SK-N-SH (cell line): ENCODE measurements around the gene PHC2.

Experiments
- ELF1 ChIP-seq: IDR thresholded peaks from 2 replicates; pipeline ENCODE4 v1.4.0; 2012
- EP300 ChIP-seq, 2 experiments: IDR thresholded peaks; 2 replicates each; pipeline versions ENCODE4 v1.4.0 to v1.6.1; 2012; ENCODE audit warnings: borderline replicate concordance in 1 of 2, low read depth in 1 of 2, low read length in 1 of 2
- FOXM1 ChIP-seq: IDR thresholded peaks from 2 replicates; pipeline ENCODE4 v1.4.0; 2012; ENCODE audit warnings: low read depth, mild to moderate bottlenecking
- JUND ChIP-seq: IDR thresholded peaks from 2 replicates; pipeline ENCODE4 v1.4.0; 2012
- NFIC ChIP-seq: IDR thresholded peaks from 2 replicates; pipeline ENCODE4 v1.4.0; 2012; ENCODE audit warnings: borderline replicate concordance
- POLR2AphosphoS5 ChIP-seq: IDR thresholded peaks from 2 replicates; pipeline ENCODE4 v1.6.1; 2012; ENCODE audit warnings: low read depth, low read length
- TAF1 ChIP-seq: IDR thresholded peaks from 2 replicates; pipeline ENCODE4 v1.6.1; 2012; ENCODE audit warnings: low read depth, mild to moderate bottlenecking, low read length, moderate library complexity, borderline replicate concordance
- TEAD4 ChIP-seq: IDR thresholded peaks from 2 replicates; pipeline ENCODE4 v1.4.0; 2012; ENCODE audit warnings: mild to moderate bottlenecking, borderline replicate concordance; ENCODE audit not compliant: insufficient read depth
- TF ChIP-seq, protein P1 (sequence below): fragments of 200-600 bp; sonication (generic); IDR thresholded peaks from 2 replicates; pipeline ENCODE4 v1.6.1; 2017; ENCODE audit warnings: antibody characterized with exemption, mild to moderate bottlenecking, moderate library complexity
- TF ChIP-seq, protein P2 (sequence below): IDR thresholded peaks from 2 replicates; pipeline ENCODE4 v1.4.0; 2012; ENCODE audit warnings: low read depth, borderline replicate concordance
- TF ChIP-seq, protein P3 (sequence below): IDR thresholded peaks from 2 replicates; pipeline ENCODE4 v1.4.0; 2012; ENCODE audit warnings: low read depth
- TF ChIP-seq, protein P4 (sequence below): IDR thresholded peaks from 2 replicates; pipeline ENCODE4 v1.6.1; 2012; ENCODE audit warnings: mild to moderate bottlenecking, low read depth, low read length, moderate library complexity

DNA sequence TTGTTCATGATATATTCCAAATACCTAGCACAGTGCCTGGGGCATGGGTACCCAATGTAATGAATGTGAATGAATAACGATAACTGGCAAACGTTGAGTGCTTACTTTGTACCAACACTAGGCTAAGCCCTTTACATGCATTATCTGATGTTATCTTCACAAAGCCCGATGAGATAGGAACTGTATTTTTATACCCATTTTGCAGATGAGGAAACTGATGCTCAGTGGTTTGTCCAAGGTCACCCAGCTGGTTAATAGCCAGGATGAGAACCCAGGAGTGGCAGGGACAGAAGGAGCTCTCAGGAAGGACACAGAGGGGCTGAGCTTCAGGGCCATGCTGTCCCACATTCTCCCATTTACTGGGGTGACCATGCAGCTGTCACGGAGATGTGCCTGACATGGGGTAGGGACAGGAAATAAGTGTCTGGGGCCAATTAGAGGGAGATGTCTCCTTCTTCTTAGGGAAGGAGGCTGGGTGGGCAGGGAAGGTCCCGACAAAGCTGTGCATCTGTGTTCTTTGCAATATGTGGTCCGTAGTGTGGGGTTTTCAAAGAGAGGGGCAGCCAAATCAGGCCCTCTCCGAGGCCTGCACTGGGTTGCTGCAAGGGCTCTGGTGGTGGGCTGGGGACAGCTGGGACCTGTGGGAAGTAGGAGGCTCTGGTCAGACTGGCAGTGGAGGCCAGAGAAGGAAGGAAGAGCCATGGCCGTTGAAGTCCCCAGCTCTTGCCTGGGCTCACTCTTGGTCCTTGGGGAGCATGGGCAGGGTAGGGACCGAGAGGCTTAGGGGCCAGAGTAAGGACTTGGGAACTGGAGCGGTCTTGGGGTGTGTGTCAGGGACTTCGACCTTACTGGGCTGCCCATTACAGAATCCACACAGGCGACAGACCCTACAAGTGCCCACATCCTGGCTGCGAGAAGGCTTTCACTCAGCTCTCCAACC, 136.6 kb downstream of the PHC2 start:
- TF ChIP-seq, protein P1, sequence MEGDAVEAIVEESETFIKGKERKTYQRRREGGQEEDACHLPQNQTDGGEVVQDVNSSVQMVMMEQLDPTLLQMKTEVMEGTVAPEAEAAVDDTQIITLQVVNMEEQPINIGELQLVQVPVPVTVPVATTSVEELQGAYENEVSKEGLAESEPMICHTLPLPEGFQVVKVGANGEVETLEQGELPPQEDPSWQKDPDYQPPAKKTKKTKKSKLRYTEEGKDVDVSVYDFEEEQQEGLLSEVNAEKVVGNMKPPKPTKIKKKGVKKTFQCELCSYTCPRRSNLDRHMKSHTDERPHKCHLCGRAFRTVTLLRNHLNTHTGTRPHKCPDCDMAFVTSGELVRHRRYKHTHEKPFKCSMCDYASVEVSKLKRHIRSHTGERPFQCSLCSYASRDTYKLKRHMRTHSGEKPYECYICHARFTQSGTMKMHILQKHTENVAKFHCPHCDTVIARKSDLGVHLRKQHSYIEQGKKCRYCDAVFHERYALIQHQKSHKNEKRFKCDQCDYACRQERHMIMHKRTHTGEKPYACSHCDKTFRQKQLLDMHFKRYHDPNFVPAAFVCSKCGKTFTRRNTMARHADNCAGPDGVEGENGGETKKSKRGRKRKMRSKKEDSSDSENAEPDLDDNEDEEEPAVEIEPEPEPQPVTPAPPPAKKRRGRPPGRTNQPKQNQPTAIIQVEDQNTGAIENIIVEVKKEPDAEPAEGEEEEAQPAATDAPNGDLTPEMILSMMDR: no peak
- TF ChIP-seq, protein P2, sequence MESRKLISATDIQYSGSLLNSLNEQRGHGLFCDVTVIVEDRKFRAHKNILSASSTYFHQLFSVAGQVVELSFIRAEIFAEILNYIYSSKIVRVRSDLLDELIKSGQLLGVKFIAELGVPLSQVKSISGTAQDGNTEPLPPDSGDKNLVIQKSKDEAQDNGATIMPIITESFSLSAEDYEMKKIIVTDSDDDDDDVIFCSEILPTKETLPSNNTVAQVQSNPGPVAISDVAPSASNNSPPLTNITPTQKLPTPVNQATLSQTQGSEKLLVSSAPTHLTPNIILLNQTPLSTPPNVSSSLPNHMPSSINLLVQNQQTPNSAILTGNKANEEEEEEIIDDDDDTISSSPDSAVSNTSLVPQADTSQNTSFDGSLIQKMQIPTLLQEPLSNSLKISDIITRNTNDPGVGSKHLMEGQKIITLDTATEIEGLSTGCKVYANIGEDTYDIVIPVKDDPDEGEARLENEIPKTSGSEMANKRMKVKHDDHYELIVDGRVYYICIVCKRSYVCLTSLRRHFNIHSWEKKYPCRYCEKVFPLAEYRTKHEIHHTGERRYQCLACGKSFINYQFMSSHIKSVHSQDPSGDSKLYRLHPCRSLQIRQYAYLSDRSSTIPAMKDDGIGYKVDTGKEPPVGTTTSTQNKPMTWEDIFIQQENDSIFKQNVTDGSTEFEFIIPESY: no peak
- TF ChIP-seq ELF1 (no peak), NFIC (no peak), POLR2AphosphoS5 (no peak), JUND (no peak), TAF1 (no peak), TEAD4 (no peak), EP300 (IDR thresholded peaks at IDR 0.05; ENCODE audit: borderline replicate concordance in 1 of 2, low read depth in 1 of 2, low read length in 1 of 2) (no peak), FOXM1 (no peak)
- TF ChIP-seq, protein P3, sequence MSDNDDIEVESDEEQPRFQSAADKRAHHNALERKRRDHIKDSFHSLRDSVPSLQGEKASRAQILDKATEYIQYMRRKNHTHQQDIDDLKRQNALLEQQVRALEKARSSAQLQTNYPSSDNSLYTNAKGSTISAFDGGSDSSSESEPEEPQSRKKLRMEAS: no peak
- TF ChIP-seq, protein P4, sequence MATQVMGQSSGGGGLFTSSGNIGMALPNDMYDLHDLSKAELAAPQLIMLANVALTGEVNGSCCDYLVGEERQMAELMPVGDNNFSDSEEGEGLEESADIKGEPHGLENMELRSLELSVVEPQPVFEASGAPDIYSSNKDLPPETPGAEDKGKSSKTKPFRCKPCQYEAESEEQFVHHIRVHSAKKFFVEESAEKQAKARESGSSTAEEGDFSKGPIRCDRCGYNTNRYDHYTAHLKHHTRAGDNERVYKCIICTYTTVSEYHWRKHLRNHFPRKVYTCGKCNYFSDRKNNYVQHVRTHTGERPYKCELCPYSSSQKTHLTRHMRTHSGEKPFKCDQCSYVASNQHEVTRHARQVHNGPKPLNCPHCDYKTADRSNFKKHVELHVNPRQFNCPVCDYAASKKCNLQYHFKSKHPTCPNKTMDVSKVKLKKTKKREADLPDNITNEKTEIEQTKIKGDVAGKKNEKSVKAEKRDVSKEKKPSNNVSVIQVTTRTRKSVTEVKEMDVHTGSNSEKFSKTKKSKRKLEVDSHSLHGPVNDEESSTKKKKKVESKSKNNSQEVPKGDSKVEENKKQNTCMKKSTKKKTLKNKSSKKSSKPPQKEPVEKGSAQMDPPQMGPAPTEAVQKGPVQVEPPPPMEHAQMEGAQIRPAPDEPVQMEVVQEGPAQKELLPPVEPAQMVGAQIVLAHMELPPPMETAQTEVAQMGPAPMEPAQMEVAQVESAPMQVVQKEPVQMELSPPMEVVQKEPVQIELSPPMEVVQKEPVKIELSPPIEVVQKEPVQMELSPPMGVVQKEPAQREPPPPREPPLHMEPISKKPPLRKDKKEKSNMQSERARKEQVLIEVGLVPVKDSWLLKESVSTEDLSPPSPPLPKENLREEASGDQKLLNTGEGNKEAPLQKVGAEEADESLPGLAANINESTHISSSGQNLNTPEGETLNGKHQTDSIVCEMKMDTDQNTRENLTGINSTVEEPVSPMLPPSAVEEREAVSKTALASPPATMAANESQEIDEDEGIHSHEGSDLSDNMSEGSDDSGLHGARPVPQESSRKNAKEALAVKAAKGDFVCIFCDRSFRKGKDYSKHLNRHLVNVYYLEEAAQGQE: no peak
